Lung (tissue), 12 donors: ENCODE measurements around the gene PUS10. TPM values are rescaled to one million over a fixed set of nuclear protein-coding genes. Genes with fewer than 3 reads are reported as not detected.

Experiments used
- ATAC-seq: fragments of 200-7000 bp; cut with Tn5 transposase; one replicate; pipeline ENCODE4 v1.9.1; 2020; ENCODE audit warnings: moderate number of reproducible peaks; ENCODE audit not compliant: insufficient read depth, low FRiP score
- DNase-seq, 3 donors: peaks; one replicate each; pipeline ENCODE4 v3.0.0-alpha.2; 2013 to 2017
- H3K27ac ChIP-seq, 2 donors: one replicate each; pipeline ENCODE4 v1.5.1; 2013; ENCODE audit warnings: mild to moderate bottlenecking in 2 of 2, moderate library complexity in 2 of 2, control low read depth in 1 of 2, inconsistent platforms in 1 of 2, low read depth in 1 of 2, low read length in 1 of 2
- H3K27me3 ChIP-seq, 3 donors: one replicate each; pipeline ENCODE4 v1.5.1; 2013; ENCODE audit warnings: low read length in 2 of 3; ENCODE audit not compliant: control insufficient read depth in 3 of 3, insufficient read depth in 3 of 3
- H3K36me3 ChIP-seq, 4 donors: one replicate each; pipeline ENCODE4 v1.5.1; 2013; ENCODE audit warnings: low read length in 4 of 4, mild to moderate bottlenecking in 1 of 4, moderate library complexity in 1 of 4; ENCODE audit not compliant: control insufficient read depth in 4 of 4, insufficient read depth in 4 of 4
- H3K4me1 ChIP-seq, 5 donors: one replicate each; pipeline ENCODE4 v1.5.1; 2013; ENCODE audit warnings: low read length in 5 of 5, mild to moderate bottlenecking in 2 of 5, moderate library complexity in 1 of 5; ENCODE audit not compliant: control insufficient read depth in 5 of 5, insufficient read depth in 5 of 5
- H3K4me3 ChIP-seq: one replicate; pipeline ENCODE4 v1.5.1; 2013; ENCODE audit warnings: mild to moderate bottlenecking, control low read depth, moderate library complexity
- H3K9ac ChIP-seq, 2 donors: one replicate each; pipeline ENCODE4 v1.5.1; 2013; ENCODE audit warnings: low read length in 2 of 2, control low read depth in 1 of 2; ENCODE audit not compliant: insufficient read depth in 1 of 2
- H3K9me3 ChIP-seq, 4 donors: one replicate each; pipeline ENCODE4 v1.5.1; 2013; ENCODE audit warnings: low read length in 3 of 4, mild to moderate bottlenecking in 1 of 4, moderate library complexity in 1 of 4; ENCODE audit not compliant: control insufficient read depth in 4 of 4, insufficient read depth in 3 of 4
- CTCF ChIP-seq: IDR thresholded peaks from 2 replicates; pipeline ENCODE4 v1.5.1; 2012; ENCODE audit warnings: mild to moderate bottlenecking; ENCODE audit errors: control extremely low read depth, extremely low read depth
- WGBS, 2 donors: extraction: QIAGEN DNeasy Blood & Tissue Kit; methylation state at CpG; one replicate each; pipeline ENCODE4 v1.1.7; 2013; 5-methylcytosine and 5-hydroxymethylcytosine counted together
- polyA plus RNA-seq, 2 donors: library from polyadenylated mRNA; stranded (reverse); fragments of 200-250 nt; gene quantifications; one replicate each; pipeline ENCODE4 v1.2.1, GENCODE V29; 2013
- total RNA-seq, 2 donors: library from RNA; depleted of rRNA in 1 of 2; stranded (reverse); fragments of >200 nt in 1 of 2; gene quantifications; one replicate each; pipeline ENCODE4 v1.2.1, GENCODE V29; 2014 to 2021
- donor health status: control.
- donor health status: control.
- donor health status: Bipolar disorder and iron deficiency.
- donor health status: healthy.
- donor health status: DM: yes; HTN: yes; CAD: no.

PUS10 gene
- total and polyA plus RNA-seq, 4 donors: 3.4 to 15.8 (median 5.9) TPM

- H3K4me1 ChIP-seq: peaks cover 0 to 12% (median 2%) of the 10 kb centered on the region in 5 donors
- peak overlapping the region; percentile 91 for H3K4me3 ChIP-seq
- peaks cover 0 to 7% (median 6%) of the 10 kb centered on the region in 4 donors for H3K36me3 ChIP-seq
- ATAC-seq (no peak), DNase-seq (peak in 1 of 3 donors; percentile 77)
- no peaks in the 10 kb centered on the region for H3K9me3 ChIP-seq
- no peaks in the 10 kb centered on the region for H3K27me3 ChIP-seq
- no peak for TF ChIP-seq CTCF
- 1% methylated on average over 7 of the region's 7 CpGs for WGBS, 2 donors
- H3K9ac ChIP-seq: peak overlapping the region; percentile 94 to 98
- H3K27ac ChIP-seq: peak overlapping the region; percentile 84 to 90
These were observed 282 bp upstream of the PUS10 start for GRCh38 chr2:61018318-61018755.

GRCh38 chr2:61017003-61017555, 976 bp downstream of the PUS10 start:
- peak; percentile 80 to 88 (median 85) for DNase-seq
- Histone ChIP-seq H3K4me3 (peak overlapping the region; percentile 91), H3K27ac (peak overlapping the region; percentile 84 to 90), H3K27me3 (no peaks in the 10 kb centered on the region), H3K9ac (peak overlapping the region; percentile 87 to 94), H3K4me1 (peaks cover 0 to 12% (median 2%) of the 10 kb centered on the region in 5 donors), H3K36me3 (peaks cover 0 to 7% (median 4%) of the 10 kb centered on the region in 4 donors), H3K9me3 (no peaks in the 10 kb centered on the region)
- WGBS, 2 donors: 0% methylated on average over 27 of the region's 27 CpGs
- peak; percentile 77 for ATAC-seq
- no peak for TF ChIP-seq CTCF

GRCh38 chr2:61016392-61017002, 1.6 kb downstream of the PUS10 start:
- ATAC-seq (no peak), DNase-seq (peak in 2 of 3 donors; percentile 35 to 58)
- Histone ChIP-seq H3K36me3 (peaks cover 0 to 6% (median 3%) of the 10 kb centered on the region in 4 donors), H3K4me3 (peak overlapping the region; percentile 91), H3K27ac (peak overlapping the region; percentile 84 to 90), H3K27me3 (no peaks in the 10 kb centered on the region), H3K9me3 (no peaks in the 10 kb centered on the region), H3K4me1 (peaks cover 0 to 12% (median 2%) of the 10 kb centered on the region in 5 donors), H3K9ac (peak overlapping the region; percentile 87 to 94)
- TF ChIP-seq CTCF: no peak
- 2% methylated on average over 16 of the region's 16 CpGs for WGBS, 2 donors
